ENCODE results near the gene SELENOI.
A peak's percentile ranks its signal among the peaks of the same experiment; 100 is the strongest.

Gene SELENOI

DNA sequence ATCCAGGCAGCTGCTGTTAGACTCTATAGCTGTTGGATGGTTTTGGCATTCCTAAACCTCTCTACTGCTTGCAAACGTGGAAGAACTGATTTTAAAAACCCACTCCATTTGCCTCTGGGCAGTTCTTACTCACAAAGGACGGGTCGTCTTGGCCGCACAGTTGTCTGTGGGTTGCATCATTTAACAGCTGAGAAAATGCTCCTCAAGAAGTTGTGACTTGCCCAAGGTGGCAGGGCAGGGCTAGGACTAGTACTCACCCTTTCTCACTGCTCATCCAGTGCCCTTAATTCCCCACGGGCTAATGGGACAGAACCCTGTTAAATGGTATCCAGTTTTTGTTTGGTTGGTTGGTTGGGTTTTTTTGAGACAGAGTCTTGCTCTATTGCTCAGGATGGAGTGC, 54.8 kb downstream of the SELENOI start:
- peaks cover 8% of the 10 kb centered on the region for H3K4me1 ChIP-seq (ENCODE audit: control insufficient read depth, insufficient read depth, low read length)
- no peaks in the 10 kb centered on the region for H3K36me3 ChIP-seq (ENCODE audit: control insufficient read depth, insufficient read depth, low read length)
- no peaks in the 10 kb centered on the region for H3K9me3 ChIP-seq (ENCODE audit: control insufficient read depth, low read length)
- no peaks in the 10 kb centered on the region for H3K27me3 ChIP-seq (ENCODE audit: control insufficient read depth, insufficient read depth, low read length, poor library complexity, severe bottlenecking)
- WGBS, 2 experiments, result 89 to 91% methylated on average over 5 of the region's 5 CpGs
- no peak overlapping the region for H3K4me3 ChIP-seq (ENCODE audit: insufficient read depth, low read depth, low read length)
- H3K27ac ChIP-seq (ENCODE audit: insufficient read depth, low read depth, low read length, poor library complexity, severe bottlenecking), result no peak overlapping the region

- peak within 1 kb of the TSS; percentile 52 for H3K4me3 ChIP-seq (ENCODE audit: insufficient read depth, low read depth, low read length)
These were observed 56.0 kb downstream of the SELENOI start, which contains the start of gene DRC1 for GRCh38 chr2:26401739-26402541. TSS of gene DRC1 (plus strand) at chr2:26401920. CDS start at chr2:26401990, 70 bp downstream.

DNA sequence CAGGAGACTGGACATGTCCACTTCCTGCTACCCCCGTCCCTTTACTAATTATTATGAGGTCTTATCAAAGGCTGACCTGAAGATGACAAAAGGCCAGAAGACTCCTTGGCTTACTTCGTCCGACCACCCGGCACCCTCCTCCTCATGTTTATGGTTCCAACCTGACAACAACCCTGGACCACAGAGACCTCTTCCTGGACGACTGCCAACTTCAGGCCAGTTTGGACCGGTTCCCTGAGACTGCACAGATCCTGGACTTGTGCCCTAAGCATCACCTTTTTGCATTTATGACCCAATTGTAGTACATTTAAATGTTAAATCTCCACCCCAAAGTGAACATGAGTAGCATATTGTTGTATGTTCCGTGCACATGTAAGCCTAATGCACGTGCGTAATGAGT, 61.6 kb downstream of the SELENOI start:
- no peak overlapping the region for H3K27ac ChIP-seq (ENCODE audit: insufficient read depth, low read depth, low read length, poor library complexity, severe bottlenecking)
- H3K9me3 ChIP-seq (ENCODE audit: control insufficient read depth, low read length), result no peaks in the 10 kb centered on the region
- WGBS, 2 experiments, result 92 to 94% methylated on average over 9 of the region's 9 CpGs

More at GRCh38 chr2:26401739-26402541, 56.0 kb downstream of the SELENOI start, which contains the start of gene DRC1:
- Histone ChIP-seq H3K36me3 (ENCODE audit: control insufficient read depth, insufficient read depth, low read length) (no peaks in the 10 kb centered on the region), H3K9me3 (ENCODE audit: control insufficient read depth, low read length) (no peaks in the 10 kb centered on the region), H3K27me3 (ENCODE audit: control insufficient read depth, insufficient read depth, low read length, poor library complexity, severe bottlenecking) (no peaks in the 10 kb centered on the region), H3K27ac (ENCODE audit: insufficient read depth, low read depth, low read length, poor library complexity, severe bottlenecking) (no peak within 1 kb of the TSS), H3K4me1 (ENCODE audit: control insufficient read depth, insufficient read depth, low read length) (peaks cover 8% of the 10 kb centered on the region)
- 14% methylated on average over 63 of the region's 63 CpGs for WGBS, 2 experiments

DNA sequence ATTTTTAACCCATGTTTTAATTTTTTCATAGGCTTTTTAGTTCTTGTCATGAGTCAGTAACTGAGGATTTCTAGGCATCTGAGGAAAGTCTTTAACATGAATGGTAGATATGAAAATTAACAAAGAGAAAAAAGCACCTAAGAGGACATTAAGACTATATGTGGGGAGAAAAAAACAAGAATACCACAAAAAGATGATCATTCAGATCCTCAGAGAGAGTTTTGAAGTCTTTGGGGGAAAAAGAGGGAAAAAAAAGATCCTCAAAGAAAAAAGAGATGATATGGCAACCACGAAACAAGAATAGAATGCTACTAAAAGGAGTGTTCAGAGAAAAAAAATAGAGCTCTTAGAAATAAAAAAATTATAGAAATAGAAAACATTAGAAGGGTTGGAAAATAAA, 63.8 kb downstream of the SELENOI start:
- Histone ChIP-seq H3K4me3 (ENCODE audit: insufficient read depth, low read depth, low read length) (no peak overlapping the region), H3K9me3 (ENCODE audit: control insufficient read depth, low read length) (no peaks in the 10 kb centered on the region), H3K27ac (ENCODE audit: insufficient read depth, low read depth, low read length, poor library complexity, severe bottlenecking) (no peak overlapping the region), H3K27me3 (ENCODE audit: control insufficient read depth, insufficient read depth, low read length, poor library complexity, severe bottlenecking) (no peaks in the 10 kb centered on the region), H3K36me3 (ENCODE audit: control insufficient read depth, insufficient read depth, low read length) (no peaks in the 10 kb centered on the region), H3K4me1 (ENCODE audit: control insufficient read depth, insufficient read depth, low read length) (no peaks in the 10 kb centered on the region)
- WGBS, 2 experiments, result 100% methylated on average over 1 of the region's 1 CpG

More for the DNA sequence above, 61.6 kb downstream of the SELENOI start:
- Histone ChIP-seq H3K36me3 (ENCODE audit: control insufficient read depth, insufficient read depth, low read length) (no peaks in the 10 kb centered on the region), H3K4me1 (ENCODE audit: control insufficient read depth, insufficient read depth, low read length) (peaks cover 4% of the 10 kb centered on the region), H3K4me3 (ENCODE audit: insufficient read depth, low read depth, low read length) (no peak overlapping the region), H3K27me3 (ENCODE audit: control insufficient read depth, insufficient read depth, low read length, poor library complexity, severe bottlenecking) (no peaks in the 10 kb centered on the region)

- no peaks in the 10 kb centered on the region for H3K27me3 ChIP-seq (ENCODE audit: control insufficient read depth, insufficient read depth, low read length, poor library complexity, severe bottlenecking)
- H3K27ac ChIP-seq (ENCODE audit: insufficient read depth, low read depth, low read length, poor library complexity, severe bottlenecking), result no peak overlapping the region
- no peaks in the 10 kb centered on the region for H3K9me3 ChIP-seq (ENCODE audit: control insufficient read depth, low read length)
- no peaks in the 10 kb centered on the region for H3K36me3 ChIP-seq (ENCODE audit: control insufficient read depth, insufficient read depth, low read length)
- 87 to 100% methylated on average over 2 of the region's 2 CpGs for WGBS, 2 experiments
- H3K4me3 ChIP-seq (ENCODE audit: insufficient read depth, low read depth, low read length), result no peak overlapping the region
- no peaks in the 10 kb centered on the region for H3K4me1 ChIP-seq (ENCODE audit: control insufficient read depth, insufficient read depth, low read length)
These were observed 64.9 kb downstream of the SELENOI start for GRCh38 chr2:26410764-26411243.

DNA sequence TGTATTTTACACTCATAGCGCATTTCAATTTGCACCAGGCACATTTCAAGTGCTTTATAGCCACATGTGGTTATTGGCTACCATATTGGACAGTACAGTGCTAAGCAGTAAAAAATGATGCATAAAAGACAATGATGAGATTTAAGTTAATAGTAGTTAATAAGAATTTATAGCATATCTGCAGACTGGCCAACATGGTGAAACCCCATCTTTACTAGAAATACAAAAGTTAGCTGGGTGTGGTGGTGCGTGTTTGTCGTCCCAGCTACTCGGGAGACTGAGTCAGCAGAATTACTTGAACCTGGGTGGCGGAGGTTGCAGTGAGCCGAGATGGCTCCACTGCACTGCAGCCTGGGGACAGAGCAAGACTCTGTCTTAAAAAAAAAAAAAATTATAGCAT, 65.5 kb downstream of the SELENOI start:
- 95 to 97% methylated on average over 6 of the region's 6 CpGs for WGBS, 2 experiments

DNA sequence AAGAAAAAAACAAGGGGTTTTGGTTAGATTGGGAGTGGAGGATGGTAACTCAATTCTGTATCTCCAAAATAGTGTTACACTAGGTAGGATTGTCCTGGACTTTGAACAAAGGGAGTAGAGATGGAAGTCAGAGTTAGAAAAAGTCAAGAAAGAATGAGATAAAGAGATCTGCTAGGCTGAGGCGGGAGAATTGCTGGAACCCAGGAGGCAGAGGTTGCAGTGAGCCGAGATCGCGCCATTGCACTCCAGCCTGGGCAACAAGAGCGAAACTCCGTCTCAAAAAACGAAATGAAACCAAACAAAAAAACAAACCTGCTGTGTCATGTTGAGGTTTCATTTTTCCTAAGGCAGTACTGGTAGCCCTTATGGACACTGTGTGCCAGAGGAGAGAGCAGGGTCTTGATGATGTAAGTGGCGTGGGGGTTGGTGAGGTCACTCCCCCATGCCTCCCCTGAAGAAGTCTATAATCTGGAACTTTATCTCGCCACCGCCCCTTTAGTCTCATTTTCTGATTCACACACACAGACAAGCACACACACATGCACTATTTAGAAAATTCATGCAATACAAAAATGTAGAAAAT, 66.2 kb downstream of the SELENOI start:
- H3K4me1 ChIP-seq (ENCODE audit: control insufficient read depth, insufficient read depth, low read length), result no peaks in the 10 kb centered on the region
- no peaks in the 10 kb centered on the region for H3K27me3 ChIP-seq (ENCODE audit: control insufficient read depth, insufficient read depth, low read length, poor library complexity, severe bottlenecking)
- no peaks in the 10 kb centered on the region for H3K36me3 ChIP-seq (ENCODE audit: control insufficient read depth, insufficient read depth, low read length)
- H3K9me3 ChIP-seq (ENCODE audit: control insufficient read depth, low read length), result no peaks in the 10 kb centered on the region
- H3K27ac ChIP-seq (ENCODE audit: insufficient read depth, low read depth, low read length, poor library complexity, severe bottlenecking), result no peak overlapping the region
- H3K4me3 ChIP-seq (ENCODE audit: insufficient read depth, low read depth, low read length), result no peak overlapping the region
- 85 to 90% methylated on average over 10 of the region's 10 CpGs for WGBS, 2 experiments

More for the DNA sequence above, 65.5 kb downstream of the SELENOI start:
- H3K4me3 ChIP-seq (ENCODE audit: insufficient read depth, low read depth, low read length), result no peak overlapping the region
- no peak overlapping the region for H3K27ac ChIP-seq (ENCODE audit: insufficient read depth, low read depth, low read length, poor library complexity, severe bottlenecking)
- H3K36me3 ChIP-seq (ENCODE audit: control insufficient read depth, insufficient read depth, low read length), result no peaks in the 10 kb centered on the region
- no peaks in the 10 kb centered on the region for H3K27me3 ChIP-seq (ENCODE audit: control insufficient read depth, insufficient read depth, low read length, poor library complexity, severe bottlenecking)
- H3K4me1 ChIP-seq (ENCODE audit: control insufficient read depth, insufficient read depth, low read length), result no peaks in the 10 kb centered on the region
- H3K9me3 ChIP-seq (ENCODE audit: control insufficient read depth, low read length), result no peaks in the 10 kb centered on the region

- Histone ChIP-seq H3K27ac (ENCODE audit: insufficient read depth, low read depth, low read length, poor library complexity, severe bottlenecking) (no peak overlapping the region), H3K9me3 (ENCODE audit: control insufficient read depth, low read length) (no peaks in the 10 kb centered on the region), H3K4me3 (ENCODE audit: insufficient read depth, low read depth, low read length) (no peak overlapping the region), H3K36me3 (ENCODE audit: control insufficient read depth, insufficient read depth, low read length) (no peaks in the 10 kb centered on the region), H3K4me1 (ENCODE audit: control insufficient read depth, insufficient read depth, low read length) (no peaks in the 10 kb centered on the region), H3K27me3 (ENCODE audit: control insufficient read depth, insufficient read depth, low read length, poor library complexity, severe bottlenecking) (no peaks in the 10 kb centered on the region)
- 89 to 97% methylated on average over 3 of the region's 3 CpGs for WGBS, 2 experiments
These were observed 68.4 kb downstream of the SELENOI start for GRCh38 chr2:26414311-26414710.

- 93 to 97% methylated on average over 5 of the region's 5 CpGs for WGBS, 2 experiments
- no peaks in the 10 kb centered on the region for H3K36me3 ChIP-seq (ENCODE audit: control insufficient read depth, insufficient read depth, low read length)
- no peaks in the 10 kb centered on the region for H3K27me3 ChIP-seq (ENCODE audit: control insufficient read depth, insufficient read depth, low read length, poor library complexity, severe bottlenecking)
- H3K4me1 ChIP-seq (ENCODE audit: control insufficient read depth, insufficient read depth, low read length), result no peaks in the 10 kb centered on the region
- H3K4me3 ChIP-seq (ENCODE audit: insufficient read depth, low read depth, low read length), result no peak overlapping the region
- no peaks in the 10 kb centered on the region for H3K9me3 ChIP-seq (ENCODE audit: control insufficient read depth, low read length)
- no peak overlapping the region for H3K27ac ChIP-seq (ENCODE audit: insufficient read depth, low read depth, low read length, poor library complexity, severe bottlenecking)
These were observed 76.0 kb downstream of the SELENOI start for GRCh38 chr2:26421961-26422360.

DNA sequence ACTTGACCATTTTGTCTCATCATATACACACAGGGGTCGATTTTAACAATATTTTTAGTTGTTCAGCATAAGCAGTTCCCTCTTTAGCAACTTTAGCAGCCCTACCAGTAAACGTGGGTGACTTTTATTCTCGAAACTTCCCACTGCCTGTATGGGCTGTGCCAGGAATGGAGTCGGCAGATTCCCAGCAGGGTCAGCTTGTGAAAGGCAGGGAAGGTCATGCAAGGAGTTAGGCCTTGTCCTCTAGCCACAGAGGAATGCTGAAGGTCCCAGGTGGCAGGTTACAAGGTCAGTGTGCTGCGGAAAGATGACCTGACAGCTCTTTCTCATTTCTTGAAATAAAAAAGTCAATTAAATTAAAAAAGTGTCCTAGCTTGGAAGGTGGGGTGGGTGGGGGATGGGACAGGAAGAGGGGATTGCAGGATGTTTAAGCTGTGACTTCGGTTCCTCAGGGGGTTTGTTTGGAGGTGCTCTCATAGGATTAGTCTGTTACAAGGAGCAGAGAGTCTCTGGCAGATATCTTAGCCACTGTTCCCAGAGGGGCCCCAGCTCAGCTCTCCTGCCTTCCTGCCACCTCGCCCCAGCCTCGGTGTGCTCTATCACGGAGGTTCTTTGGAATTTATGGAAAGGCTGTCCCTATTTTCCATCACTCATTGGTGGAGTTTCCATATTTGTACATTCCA, 77.1 kb downstream of the SELENOI start:
- Histone ChIP-seq H3K4me1 (ENCODE audit: control insufficient read depth, insufficient read depth, low read length) (no peaks in the 10 kb centered on the region), H3K27ac (ENCODE audit: insufficient read depth, low read depth, low read length, poor library complexity, severe bottlenecking) (no peak overlapping the region), H3K27me3 (ENCODE audit: control insufficient read depth, insufficient read depth, low read length, poor library complexity, severe bottlenecking) (no peaks in the 10 kb centered on the region), H3K36me3 (ENCODE audit: control insufficient read depth, insufficient read depth, low read length) (no peaks in the 10 kb centered on the region), H3K4me3 (ENCODE audit: insufficient read depth, low read depth, low read length) (no peak overlapping the region), H3K9me3 (ENCODE audit: control insufficient read depth, low read length) (no peaks in the 10 kb centered on the region)
- 73 to 75% methylated on average over 9 of the region's 9 CpGs for WGBS, 2 experiments

Data from ectodermal cell (in vitro differentiated cells).